ENCODE measurements around the gene PSG11.
"Not testable (repeated sequence)": the region's sequence is repeated elsewhere in the genome, so short reads cannot be mapped to it uniquely, and the experiment has no call there.

The PSG11 gene

DNA sequence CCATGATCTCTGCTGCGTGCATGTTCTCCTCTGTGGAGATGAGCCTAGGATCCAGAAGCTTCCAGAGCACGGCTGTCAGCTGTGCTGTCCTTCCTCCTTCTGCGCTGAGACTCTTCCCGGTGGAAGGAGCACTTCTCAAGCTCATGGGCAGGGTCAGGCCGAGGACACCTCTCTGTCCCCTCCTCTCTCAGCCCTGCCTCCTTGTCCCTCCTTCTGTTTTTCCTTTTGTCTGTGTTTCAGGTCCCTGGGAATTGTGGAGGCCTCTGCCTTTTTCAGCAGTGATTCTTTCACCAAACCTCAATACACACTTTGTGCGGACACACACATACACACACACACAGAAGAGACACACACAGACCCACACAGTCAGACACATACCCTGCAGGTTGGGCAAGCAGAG, at the start of gene PSG11:
PSG11 (minus strand) TSS at position 101 of the 400 bp plus-strand sequence; CDS start at position 4, 97 bp downstream.
- DNase-seq, result not testable (repeated sequence)

DNA sequence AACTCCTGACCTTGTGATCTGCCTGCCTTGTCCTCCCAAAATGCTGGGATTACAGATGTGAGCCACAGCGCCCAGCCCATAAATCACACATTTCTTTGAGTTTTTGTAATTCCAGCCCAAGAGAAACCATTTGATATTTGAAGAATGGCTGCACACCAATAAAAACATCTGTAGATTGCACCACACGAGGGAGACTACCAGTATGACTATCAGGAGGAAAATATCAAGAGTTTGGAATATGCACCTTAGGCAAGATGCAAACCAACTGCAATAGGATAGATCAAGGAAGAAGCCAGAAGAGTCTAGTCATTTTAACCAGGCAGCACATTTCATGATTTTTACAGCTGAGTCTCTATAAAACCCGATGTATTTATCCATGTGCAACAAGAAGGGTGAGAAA, 36.1 kb upstream of the PSG11 start:
- not testable (repeated sequence) for DNase-seq

DNA sequence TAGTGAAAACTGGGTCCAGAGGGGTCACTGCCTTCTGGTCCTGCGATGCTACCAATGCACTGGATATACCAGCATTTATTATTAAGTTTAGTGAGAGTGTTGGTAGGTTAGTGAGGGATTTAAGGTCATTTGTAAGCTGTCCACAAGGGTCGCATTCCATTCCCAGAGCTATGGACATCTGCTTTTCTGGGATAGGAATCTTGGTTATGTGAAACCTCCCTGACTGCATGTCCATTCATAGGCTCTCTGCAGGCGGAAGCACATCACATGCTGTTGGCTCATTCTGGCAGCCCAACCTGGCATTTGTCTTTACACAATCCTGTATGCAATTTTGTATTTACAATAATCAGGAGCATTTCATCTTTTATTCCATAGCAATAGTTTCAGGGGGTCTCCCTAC, 35.1 kb upstream of the PSG11 start:
- not testable (repeated sequence) for DNase-seq

DNA sequence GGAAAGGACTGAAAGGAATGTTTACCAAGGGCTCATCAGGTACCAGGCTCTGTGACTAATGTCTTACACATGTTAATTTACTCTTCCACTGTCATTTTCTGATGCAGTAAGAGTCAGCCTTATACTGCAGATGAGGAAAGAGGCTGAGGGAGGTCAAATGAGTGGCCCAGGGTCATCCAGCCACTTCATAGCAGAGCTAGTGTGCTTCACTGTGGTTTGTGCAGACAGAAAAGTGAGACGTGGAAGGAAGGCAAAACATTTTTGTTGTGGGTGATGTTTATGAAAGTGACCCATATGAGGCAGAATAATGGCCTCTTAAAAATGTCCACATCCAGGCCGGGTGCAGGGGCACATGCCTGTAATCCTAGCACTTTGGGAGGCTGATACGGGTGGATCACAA, 34.0 kb upstream of the PSG11 start:
- not testable (repeated sequence) for DNase-seq

DNA sequence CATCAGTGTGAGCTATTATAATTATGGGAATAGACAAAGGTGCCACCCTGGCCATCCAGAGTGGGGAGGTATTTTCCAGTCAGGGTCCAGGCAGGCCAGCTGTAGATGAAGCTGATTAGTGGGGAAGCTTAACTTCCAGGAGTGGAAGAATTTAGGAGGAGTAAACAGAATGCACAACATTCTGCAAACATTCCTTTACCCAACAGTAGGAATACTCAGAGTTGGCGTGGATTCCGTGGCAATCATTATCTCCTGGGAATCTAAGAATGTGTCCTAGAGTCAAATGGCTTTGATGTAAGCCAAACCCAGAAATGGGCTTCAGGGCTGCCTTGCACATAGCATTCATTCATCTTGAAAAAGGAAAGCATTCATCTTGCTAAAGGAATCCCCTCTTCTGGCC, 33.2 kb upstream of the PSG11 start:
- not testable (repeated sequence) for DNase-seq

DNA sequence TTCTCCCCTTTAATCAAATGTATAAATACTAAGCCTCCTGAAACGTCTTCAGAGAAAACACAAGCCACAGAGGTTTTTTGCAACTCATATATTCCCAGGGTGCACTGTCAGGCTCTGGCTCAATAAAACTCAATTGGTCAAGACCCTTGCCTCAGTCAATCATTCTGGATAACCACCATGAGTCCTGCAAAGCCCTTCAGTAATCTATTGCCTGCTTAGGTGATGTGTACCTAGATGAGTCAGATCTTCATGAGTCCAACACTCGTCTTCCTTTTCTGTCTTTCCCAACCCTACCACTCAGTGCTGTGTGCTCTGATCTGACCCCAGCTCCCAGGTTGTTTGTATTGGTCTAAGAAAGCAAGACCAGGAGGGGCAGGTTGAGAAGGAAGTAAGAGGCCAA, 32.2 kb upstream of the PSG11 start:
- DNase-seq, result not testable (repeated sequence)

DNA sequence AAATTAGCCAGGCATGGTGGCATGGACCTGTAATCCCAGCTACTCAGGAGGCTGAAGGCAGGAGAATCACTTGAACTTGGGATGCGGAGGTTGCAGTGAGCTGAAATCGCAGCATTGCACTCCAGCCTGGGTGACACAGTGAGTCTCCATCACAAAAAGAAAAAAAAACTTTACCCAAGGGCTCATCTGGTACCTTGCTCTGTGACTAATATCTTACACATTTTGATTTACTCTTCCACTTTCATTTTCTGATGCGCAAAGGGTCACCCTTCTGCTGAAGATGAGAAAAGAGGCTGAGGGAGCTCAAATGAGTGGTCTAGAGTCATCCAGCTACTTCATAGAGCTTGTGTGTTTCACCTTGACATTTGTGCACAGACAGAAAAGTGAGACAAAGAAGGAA, 21.7 kb upstream of the PSG11 start:
- not testable (repeated sequence) for DNase-seq

DNA sequence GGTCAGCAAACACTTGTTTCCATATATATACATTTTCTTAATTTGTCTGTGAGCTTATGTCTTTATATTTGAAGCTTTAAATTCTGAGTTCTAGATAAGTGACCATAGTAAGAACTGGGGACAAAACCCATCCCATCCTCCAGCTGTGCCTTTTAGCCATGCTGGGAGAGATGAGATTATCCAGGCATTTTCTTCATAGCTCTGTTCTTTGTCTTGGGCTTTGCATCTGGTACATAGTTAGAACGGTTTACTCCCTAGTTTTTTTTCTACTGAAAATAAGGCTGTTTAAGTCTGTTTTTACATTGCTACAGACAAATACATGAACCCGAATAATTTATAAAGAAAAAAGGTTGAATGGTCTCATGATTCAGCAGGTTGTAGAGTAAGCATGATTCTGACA, 20.3 kb upstream of the PSG11 start:
- not testable (repeated sequence) for DNase-seq

DNA sequence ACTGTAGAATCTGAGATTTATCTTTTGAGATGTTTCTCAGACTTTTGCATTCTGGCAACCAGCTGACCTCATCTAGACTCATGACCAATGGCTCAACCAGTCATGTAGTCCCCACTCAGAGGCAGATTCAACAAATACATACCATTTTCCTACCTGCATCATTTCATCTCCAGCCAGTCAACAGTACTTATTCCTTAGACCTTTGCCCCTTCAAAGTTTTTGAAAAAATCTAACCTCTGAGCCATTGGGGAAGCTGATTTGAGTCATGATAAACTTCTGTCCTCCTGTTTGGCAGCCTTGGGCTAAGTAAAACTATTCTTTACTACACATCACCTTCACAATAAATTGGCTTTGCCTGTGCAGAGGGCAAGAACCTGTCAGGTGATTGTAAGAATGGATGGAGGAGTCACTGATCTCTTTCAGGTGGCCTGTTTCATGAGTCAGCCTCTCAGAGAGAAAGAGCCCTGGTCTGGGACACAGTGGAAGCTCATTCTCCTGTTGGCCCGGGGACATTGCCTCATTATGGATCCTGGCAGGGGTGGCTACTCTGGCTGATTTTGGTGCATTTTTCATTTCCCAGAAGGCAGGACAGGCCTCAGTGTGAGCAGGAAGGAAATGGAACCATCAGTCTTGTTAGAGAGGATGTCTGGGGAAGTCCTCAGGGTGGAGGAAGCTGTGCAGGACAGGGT, 17.4 kb upstream of the PSG11 start:
- DNase-seq, result not testable (repeated sequence)

DNA sequence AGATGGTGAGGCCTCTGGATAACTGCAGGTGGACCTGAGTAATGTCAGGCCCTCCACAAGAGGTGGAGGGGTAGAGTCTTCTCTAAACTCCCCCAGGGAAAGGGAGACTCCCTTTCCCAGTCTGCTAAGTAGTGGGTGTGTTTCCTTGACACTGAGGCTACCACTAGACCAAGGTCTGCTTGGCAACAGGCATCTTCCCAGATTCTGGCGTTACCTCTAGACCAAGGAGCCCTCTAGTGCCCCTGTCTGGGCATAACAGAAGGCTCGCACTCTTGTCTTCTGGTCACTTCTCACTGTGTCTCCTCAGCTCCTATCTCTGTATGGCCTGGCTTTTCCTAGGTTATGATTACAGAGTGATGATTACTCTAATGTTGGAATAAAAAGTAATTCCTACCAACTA, 5.4 kb upstream of the PSG11 start:
- peak in 1 of 2 experiments; percentile 24 for DNase-seq

DNA sequence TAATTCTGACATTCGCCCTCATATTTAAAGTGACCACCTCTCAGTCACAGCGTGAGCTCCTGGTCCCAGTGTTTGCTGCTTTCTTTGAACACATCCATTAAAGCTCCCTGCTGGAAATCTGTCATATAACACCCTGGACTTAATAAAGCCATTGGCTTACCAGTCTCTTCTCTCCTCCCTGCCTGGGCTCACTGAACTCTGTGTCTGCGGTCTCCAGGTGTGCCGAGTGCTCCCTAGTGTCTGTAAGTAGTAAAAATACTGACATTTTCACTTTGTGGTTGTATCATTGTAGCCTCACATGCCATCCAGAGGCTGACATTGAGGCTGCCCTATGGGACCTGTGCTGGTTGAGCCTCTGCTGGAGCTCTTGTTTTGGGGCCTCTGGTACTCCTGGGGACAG, 2.6 kb upstream of the PSG11 start:
- DNase-seq, result peak; percentile 7 to 42

DNA sequence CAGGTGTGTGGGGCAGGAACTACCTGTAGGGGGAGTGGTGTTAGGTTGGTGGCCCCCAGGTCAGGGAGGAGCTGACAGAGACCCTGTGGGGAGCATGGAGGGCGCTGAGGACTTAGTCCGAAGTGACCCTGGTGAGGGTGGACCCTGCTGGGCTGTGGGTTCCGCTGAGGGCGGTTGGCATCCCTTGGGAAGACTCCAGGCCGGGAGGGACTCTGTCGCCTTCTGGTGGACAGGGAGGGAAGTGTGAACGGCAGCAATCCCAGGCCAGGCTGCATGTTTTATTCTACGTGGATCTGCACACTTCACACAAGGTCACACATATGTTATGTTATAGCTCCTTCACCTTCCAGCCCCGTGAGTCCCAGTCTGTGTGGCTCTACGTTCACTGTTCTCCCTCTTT, 1.7 kb upstream of the PSG11 start:
- DNase-seq, result peak in 1 of 2 experiments; percentile 33

DNA sequence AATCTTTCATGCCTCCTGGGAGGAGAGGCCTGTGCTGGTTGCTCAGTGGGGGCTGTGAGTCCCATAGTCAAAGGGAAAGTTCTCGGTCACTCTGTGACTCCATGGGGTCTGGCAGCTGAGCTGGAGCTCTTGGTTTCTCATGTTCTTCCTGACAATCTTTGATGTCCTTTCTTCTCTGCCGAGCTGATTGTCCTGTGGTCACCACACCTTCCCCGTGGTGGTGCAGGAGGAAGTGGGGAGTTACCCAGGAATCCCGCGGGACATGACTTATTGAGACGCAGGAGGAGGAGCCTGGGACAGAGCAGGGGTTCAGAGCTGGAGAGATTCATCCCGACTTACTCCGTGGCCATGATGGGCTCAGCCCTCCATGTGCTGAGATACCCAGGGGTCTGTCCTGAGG, 792 bp upstream of the PSG11 start:
- DNase-seq, result not testable (repeated sequence)

DNA sequence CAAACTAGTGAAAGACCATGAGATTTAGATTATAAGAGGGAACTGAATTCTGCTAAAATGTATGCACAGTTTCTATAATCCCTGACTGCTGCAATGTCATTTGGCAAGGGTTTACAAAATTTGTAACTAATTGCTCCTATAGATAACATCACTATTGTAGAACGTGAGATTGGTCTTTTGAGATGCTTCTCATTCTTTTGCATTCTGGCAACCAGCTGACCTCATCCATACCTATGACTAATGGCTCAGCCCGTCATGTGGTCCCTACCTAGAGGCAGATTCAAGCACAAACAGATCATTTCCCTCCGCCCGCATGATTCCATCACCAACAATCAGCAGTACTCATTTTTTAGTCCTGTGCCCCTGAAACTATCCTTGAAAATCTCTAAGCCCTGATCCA, 4.2 kb downstream of the PSG11 start:
- not testable (repeated sequence) for DNase-seq

DNA sequence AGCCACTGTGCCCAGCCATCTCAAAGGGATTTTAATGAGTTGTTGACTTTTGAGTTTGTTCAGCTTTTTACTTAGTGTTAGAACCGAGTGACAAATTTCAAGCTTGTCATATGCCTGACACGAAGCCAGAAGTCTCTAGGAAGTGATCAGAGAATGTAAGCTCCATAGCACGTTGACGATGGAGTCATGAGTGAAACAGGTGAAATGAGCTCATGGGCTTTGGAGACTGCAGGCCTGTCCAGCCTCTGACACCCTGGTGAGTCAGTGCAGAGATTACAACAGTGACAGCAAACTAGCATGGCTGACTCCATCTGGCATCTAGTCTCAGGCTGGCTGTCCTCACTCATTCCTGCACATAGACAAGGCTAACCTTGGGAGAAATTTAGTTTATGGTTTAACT, 4.6 kb downstream of the PSG11 start:
- not testable (repeated sequence) for DNase-seq

DNA sequence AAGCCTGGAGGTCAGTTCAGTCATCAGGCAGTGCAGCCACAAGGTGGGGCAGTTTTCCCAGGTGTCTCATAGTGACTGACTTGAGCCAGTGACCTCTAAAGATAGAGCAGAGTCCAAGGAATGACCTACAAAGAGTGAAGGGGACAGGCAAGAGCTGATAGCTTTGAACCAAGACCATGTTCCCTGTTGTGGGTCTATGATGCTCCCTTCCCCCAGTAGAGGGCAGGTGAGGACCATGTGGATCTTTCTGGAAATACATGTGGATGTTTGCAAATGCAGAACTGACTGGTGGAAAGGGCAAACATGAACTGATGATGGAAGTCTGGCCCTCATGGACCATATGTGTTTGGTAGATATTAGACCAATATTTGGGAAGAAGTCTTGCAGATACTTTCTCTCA, 6.7 kb downstream of the PSG11 start:
- peak in 1 of 2 experiments; percentile 39 for DNase-seq

DNA sequence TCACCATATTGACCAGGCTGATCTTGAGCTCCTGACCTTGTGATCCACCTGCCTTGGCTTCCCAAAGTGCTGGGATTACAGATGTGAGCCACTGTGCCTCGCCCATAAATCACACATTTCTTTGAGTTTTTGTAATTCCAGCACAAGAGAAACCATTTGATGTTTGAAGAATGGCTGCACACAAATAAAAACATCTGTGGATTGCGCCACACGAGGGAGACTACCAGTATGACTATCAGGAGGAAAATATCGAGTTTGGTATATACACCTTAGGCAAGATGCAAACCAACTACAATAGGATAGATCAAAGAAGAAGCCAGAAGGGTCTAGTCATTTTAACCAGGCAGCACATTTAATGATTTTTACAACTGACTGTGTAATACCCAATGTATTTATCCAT, 20.4 kb downstream of the PSG11 start:
- DNase-seq, result not testable (repeated sequence)

DNA sequence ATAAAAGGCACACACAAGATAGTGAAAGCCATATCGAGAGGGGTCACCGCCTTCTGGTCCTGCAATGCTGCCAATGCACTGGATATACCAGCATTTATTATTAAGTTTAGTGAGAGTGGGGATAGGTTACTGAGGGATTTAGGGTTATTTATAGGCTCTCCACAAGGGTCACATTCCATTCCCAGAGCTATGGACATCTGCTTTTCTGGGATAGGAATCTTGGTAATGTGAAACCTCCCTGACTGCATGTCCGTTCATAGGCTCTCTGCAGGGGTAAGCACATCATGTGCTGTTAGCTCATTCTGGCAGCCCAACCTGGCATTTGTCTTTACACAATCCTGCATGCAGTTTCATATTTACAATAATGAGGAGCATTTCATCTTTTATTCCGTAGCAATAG, 21.4 kb downstream of the PSG11 start:
- not testable (repeated sequence) for DNase-seq

DNA sequence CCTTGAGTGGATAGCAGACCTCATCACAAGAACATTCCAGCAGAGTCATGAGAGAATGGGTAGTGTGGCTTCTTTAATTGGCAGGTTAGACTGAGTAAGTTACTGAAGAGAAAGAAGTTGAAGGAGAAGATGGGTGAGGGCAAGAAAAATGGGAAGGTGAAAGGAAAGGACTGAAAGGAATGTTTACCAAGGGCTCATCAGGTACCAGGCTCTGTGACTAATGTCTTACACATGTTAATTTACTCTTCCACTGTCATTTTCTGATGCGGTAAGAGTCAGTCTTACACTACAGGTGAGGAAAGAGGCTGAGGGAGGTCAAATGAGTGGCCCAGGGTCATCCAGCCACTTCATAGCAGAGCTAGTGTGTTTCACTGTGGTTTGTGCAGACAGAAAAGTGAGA, 22.6 kb downstream of the PSG11 start:
- DNase-seq, result not testable (repeated sequence)

DNA sequence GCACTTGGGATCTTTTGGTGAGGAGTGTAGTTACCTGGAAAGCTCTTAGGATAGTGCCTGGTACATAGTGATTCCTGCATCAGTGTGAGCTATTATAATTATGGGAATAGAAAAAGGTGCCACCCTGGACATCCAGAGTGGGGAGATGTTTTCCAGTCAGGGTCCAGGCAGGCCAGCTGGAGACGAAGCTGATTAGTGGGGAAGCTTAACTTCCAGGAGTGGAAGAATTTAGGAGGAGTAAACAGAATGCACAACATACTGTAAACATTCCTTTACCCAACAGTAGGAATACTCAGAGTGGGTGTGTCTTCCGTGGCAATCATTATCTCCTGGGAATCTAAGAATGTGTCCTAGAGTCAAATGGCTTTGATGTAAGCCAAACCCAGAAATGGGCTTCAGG, 23.3 kb downstream of the PSG11 start:
- not testable (repeated sequence) for DNase-seq

DNA sequence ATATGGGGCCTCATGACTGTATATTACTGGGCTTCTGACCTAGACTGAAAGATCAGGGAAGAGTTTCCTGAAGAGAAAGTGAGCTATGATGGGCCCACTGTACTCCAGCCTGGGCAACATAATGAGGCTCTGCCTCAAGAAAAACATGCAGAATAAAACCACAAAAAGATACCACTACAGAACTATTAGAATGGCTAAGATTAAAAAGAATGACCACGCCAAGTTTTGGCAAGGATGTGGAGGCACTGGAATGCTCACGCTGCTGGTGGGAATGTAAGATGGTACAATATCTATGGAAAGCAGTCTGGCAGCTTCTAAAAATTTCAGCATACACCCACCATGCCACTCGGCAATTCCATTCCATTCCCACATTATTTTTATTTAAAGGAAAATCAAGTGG, 30.1 kb downstream of the PSG11 start:
- not testable (repeated sequence) for DNase-seq

DNA sequence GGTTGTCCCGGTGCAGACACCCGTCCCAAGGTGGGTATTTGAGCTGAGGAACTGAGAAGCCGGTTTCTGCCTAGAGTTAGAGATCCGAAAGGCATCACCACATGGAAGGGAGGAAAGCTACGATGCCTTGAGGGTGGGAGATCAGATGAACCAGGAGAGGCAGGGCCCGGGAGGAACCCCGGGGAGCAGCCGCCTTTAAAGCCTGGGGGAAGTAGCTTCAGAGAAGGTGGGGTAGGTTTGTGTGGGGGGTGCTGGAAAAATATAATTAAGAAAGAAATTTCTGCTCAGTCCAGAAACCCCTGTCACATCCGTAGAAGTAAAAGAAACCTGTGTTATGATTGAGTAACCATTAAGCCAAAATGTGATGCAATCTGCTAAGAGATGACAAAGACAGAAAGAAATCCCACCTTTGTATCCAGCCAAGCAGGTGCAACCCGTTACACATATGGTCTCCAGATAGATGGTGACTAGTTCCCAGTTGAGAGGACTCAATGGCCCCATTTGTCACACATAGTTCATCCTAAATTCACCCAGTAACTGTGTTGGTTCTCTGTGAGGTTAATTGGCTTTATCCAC, 34.2 kb downstream of the PSG11 start:
- not testable (repeated sequence) for DNase-seq

DNA sequence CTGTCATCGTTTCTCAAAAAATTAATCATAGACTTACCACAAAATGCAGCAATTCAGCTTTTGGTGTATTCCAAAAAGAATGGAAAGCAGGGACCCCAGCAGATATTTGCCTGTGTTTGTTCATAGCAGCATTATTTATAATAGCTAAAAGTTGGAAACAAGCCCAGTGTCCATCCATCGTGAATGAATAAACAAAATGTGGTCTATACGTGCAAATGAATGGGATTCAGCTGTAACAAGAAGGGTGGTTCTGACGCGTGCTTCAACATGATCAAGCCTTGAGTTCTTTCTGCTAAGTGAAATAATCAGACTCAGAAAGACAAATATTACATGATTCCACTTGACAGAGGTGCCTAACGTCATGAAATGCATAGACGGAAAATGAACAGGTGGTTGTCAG, 36.4 kb downstream of the PSG11 start:
- DNase-seq, result peak; percentile 59 to 60

DNA sequence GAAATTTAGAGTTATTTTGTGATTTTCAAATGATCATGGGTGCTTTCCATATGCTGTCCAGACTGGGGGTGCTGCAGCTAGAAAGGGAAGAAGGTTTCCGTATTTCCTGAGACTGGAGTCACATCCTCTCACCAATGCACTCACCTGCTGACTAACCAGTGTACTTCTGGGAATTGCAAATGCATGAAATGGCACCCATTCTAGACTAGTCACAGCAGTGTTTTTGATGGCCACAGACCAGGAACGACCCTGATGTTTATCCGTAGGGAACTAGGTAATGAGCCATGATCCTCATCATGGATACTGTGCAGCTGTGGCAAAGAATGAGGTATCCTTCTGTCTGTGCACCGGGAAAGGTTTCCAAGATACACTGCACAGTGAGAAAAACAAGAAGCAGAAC, 37.1 kb downstream of the PSG11 start:
- DNase-seq, result not testable (repeated sequence)

DNA sequence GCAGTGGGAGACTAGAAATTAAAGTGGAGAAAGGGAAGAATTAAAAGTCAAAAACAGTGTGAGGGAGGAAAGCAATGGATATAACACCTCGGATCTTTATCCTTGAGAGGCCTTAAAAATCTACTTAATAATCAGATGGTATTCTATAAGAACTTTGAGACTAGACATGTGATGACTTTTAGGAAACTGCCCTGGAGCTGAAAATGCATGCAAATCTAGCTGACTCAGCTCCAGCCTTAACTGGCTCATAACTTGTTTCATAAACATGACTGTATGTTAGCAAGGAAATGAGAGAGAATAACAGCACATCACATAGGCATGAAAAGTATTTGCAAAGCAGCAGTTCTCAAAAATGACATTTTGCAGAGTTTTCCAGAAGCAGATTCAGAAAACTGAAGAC, 38.1 kb downstream of the PSG11 start:
- not testable (repeated sequence) for DNase-seq

All from NCI-H526 (cell line).